Mucosa of rectum (tissue), 2 donors: ENCODE data around the gene COL6A1.

ENCODE experiments used
- H3K27ac ChIP-seq, 2 donors: one replicate each; pipeline ENCODE4 v1.7.0; 2013; ENCODE audit warnings: inconsistent platforms in 2 of 2, low read depth in 2 of 2, low read length in 2 of 2
- H3K27me3 ChIP-seq, 2 donors: one replicate each; pipeline ENCODE4 v1.7.0; 2013; ENCODE audit warnings: low read length in 2 of 2; ENCODE audit not compliant: control insufficient read depth in 2 of 2, insufficient read depth in 2 of 2
- H3K36me3 ChIP-seq, 2 donors: one replicate each; pipeline ENCODE4 v1.7.0; 2013; ENCODE audit warnings: low read length in 2 of 2; ENCODE audit not compliant: control insufficient read depth in 2 of 2, insufficient read depth in 2 of 2
- H3K4me1 ChIP-seq, 2 donors: one replicate each; pipeline ENCODE4 v1.7.0; 2013; ENCODE audit warnings: low read length in 2 of 2, mild to moderate bottlenecking in 1 of 2; ENCODE audit not compliant: control insufficient read depth in 2 of 2, insufficient read depth in 2 of 2
- H3K4me3 ChIP-seq, 2 donors: one replicate each; pipeline ENCODE4 v1.7.0; 2013; ENCODE audit warnings: low read length in 2 of 2
- H3K9ac ChIP-seq, 2 donors: one replicate each; pipeline ENCODE4 v1.7.0; 2013; ENCODE audit warnings: low read length in 2 of 2, low read depth in 1 of 2, mild to moderate bottlenecking in 1 of 2
- H3K9me3 ChIP-seq, 2 donors: one replicate each; pipeline ENCODE4 v1.7.0; 2013; ENCODE audit warnings: low read length in 2 of 2; ENCODE audit not compliant: control insufficient read depth in 2 of 2
- donor health status: healthy.
- donor health status: Normal muscosa, but diverticular disease.

Gene COL6A1

GRCh38 chr21:46008893-46009621, 27.5 kb downstream of the COL6A1 start:
- no peaks in the 10 kb centered on the region for H3K4me1 ChIP-seq
- no peak overlapping the region for H3K4me3 ChIP-seq
- H3K9ac ChIP-seq, result no peak overlapping the region
- H3K27me3 ChIP-seq, result no peaks in the 10 kb centered on the region
- H3K27ac ChIP-seq, result no peak overlapping the region
- no peaks in the 10 kb centered on the region for H3K36me3 ChIP-seq
- no peaks in the 10 kb centered on the region for H3K9me3 ChIP-seq

- no peak overlapping the region for H3K27ac ChIP-seq
- H3K4me1 ChIP-seq, result no peaks in the 10 kb centered on the region
- no peaks in the 10 kb centered on the region for H3K27me3 ChIP-seq
- H3K9ac ChIP-seq, result no peak overlapping the region
- no peaks in the 10 kb centered on the region for H3K36me3 ChIP-seq
- H3K4me3 ChIP-seq, result no peak overlapping the region
- H3K9me3 ChIP-seq, result no peaks in the 10 kb centered on the region
Measured at GRCh38 chr21:46009951-46010705, 28.6 kb downstream of the COL6A1 start.

- Histone ChIP-seq H3K27ac (no peak overlapping the region), H3K36me3 (no peaks in the 10 kb centered on the region), H3K4me1 (no peaks in the 10 kb centered on the region), H3K4me3 (no peak overlapping the region), H3K27me3 (no peaks in the 10 kb centered on the region), H3K9me3 (no peaks in the 10 kb centered on the region), H3K9ac (no peak overlapping the region)
Measured at GRCh38 chr21:46011267-46011967, 29.8 kb downstream of the COL6A1 start.

GRCh38 chr21:46012154-46012553, 30.6 kb downstream of the COL6A1 start:
- Histone ChIP-seq H3K27me3 (peaks cover 0 to under 1% of the 10 kb centered on the region in 2 donors), H3K27ac (no peak overlapping the region), H3K9ac (no peak overlapping the region), H3K4me1 (no peaks in the 10 kb centered on the region), H3K36me3 (no peaks in the 10 kb centered on the region), H3K9me3 (no peaks in the 10 kb centered on the region), H3K4me3 (no peak overlapping the region)

GRCh38 chr21:46014828-46015227, 33.3 kb downstream of the COL6A1 start:
- H3K27me3 ChIP-seq, result peaks cover 0 to 4% of the 10 kb centered on the region in 2 donors
- no peak overlapping the region for H3K4me3 ChIP-seq
- no peaks in the 10 kb centered on the region for H3K36me3 ChIP-seq
- no peaks in the 10 kb centered on the region for H3K4me1 ChIP-seq
- H3K27ac ChIP-seq, result no peak overlapping the region
- H3K9me3 ChIP-seq, result no peaks in the 10 kb centered on the region
- H3K9ac ChIP-seq, result no peak overlapping the region

DNA sequence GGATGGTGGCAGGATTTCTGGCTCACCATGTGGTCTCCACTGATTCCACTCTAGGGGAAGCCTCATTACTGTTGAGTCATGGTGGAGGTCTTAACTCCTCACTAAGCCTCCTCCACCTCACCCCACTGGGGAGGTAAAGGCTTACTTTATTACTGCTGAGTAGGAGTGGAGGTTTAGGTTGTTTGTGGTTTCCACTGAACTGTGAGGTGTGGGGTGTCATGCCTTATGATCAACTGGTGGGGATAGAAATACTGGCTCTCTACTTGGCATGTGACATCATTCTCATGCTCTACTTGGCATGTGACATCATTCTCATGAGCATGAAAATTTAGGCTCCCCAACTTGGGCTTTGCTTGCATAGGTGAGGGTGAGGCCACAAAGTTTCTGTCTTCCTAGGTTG, 35.6 kb downstream of the COL6A1 start:
- Histone ChIP-seq H3K27ac (no peak overlapping the region), H3K36me3 (no peaks in the 10 kb centered on the region), H3K9ac (no peak overlapping the region), H3K9me3 (no peaks in the 10 kb centered on the region), H3K27me3 (peaks cover 0 to 4% of the 10 kb centered on the region in 2 donors), H3K4me3 (no peak overlapping the region), H3K4me1 (no peaks in the 10 kb centered on the region)

DNA sequence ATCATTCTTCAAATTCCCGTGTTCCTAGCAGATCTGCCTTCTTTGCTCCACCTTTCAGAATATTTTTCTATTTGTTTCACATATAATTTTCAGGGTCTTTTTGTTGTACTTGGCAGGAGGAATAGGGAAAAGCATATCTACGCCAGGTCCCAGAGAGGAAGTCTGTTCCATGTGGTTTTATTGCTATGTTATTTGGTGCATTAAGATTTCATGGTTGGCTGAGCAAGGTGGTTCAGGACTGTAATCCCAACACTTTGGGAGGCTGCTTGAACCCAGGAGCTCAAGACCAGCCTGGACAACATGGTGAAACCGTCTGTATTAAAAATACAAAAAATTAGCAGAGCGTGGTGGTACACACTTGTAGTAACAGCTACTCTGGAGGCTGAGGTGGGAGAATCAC, 36.1 kb downstream of the COL6A1 start:
- no peaks in the 10 kb centered on the region for H3K9me3 ChIP-seq
- H3K36me3 ChIP-seq, result no peaks in the 10 kb centered on the region
- no peak overlapping the region for H3K27ac ChIP-seq
- no peak overlapping the region for H3K4me3 ChIP-seq
- H3K27me3 ChIP-seq, result peaks cover 0 to 4% of the 10 kb centered on the region in 2 donors
- no peak overlapping the region for H3K9ac ChIP-seq
- no peaks in the 10 kb centered on the region for H3K4me1 ChIP-seq

GRCh38 chr21:46018615-46019014, 37.0 kb downstream of the COL6A1 start:
- H3K9me3 ChIP-seq, result no peaks in the 10 kb centered on the region
- no peaks in the 10 kb centered on the region for H3K36me3 ChIP-seq
- peaks cover 0 to 4% of the 10 kb centered on the region in 2 donors for H3K27me3 ChIP-seq
- H3K27ac ChIP-seq, result no peak overlapping the region
- no peaks in the 10 kb centered on the region for H3K4me1 ChIP-seq
- H3K9ac ChIP-seq, result no peak overlapping the region
- H3K4me3 ChIP-seq, result no peak overlapping the region

DNA sequence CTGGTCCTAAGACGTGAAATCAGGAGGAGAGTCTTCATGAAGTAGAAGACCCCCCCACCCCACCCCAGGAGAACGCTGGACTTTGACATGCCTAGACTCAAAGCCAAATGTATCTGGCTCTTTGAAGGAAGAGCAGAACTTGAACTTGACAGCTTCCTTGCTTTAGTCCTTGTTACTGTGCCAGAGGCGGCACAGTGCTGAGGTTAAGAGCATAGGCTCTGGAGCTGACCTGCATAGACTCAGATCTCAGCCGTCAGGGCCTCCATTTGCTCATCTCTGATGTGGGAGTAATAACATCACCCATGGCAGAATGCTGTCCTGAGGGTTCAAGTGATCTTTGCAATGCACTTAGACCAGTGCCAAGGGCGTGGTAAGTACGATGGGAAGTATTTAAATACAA, 39.0 kb downstream of the COL6A1 start:
- Histone ChIP-seq H3K4me1 (peaks cover 0 to 2% of the 10 kb centered on the region in 2 donors), H3K4me3 (no peak overlapping the region), H3K36me3 (no peaks in the 10 kb centered on the region), H3K27me3 (peaks cover 0 to 4% of the 10 kb centered on the region in 2 donors), H3K27ac (no peak overlapping the region), H3K9me3 (no peaks in the 10 kb centered on the region), H3K9ac (no peak overlapping the region)

GRCh38 chr21:46021398-46021797, 39.8 kb downstream of the COL6A1 start:
- Histone ChIP-seq H3K36me3 (no peaks in the 10 kb centered on the region), H3K9me3 (no peaks in the 10 kb centered on the region), H3K27me3 (peaks cover 0 to 4% of the 10 kb centered on the region in 2 donors), H3K9ac (no peak overlapping the region), H3K27ac (peak overlapping the region; percentile 51 to 72), H3K4me3 (no peak overlapping the region), H3K4me1 (peaks cover 0 to 2% of the 10 kb centered on the region in 2 donors)
